SK-N-SH treated with all-trans-retinoic acid at 6 μM for 48 hours (cell line): ENCODE data around the gene OR2B2.

Experiments
- ATAC-seq: fragments of 200-7000 bp; cut with Tn5 transposase; 3 replicates; pipeline ENCODE4 v1.9.1; 2020; ENCODE audit warnings: mild to moderate bottlenecking, moderate library complexity
- ARNTL ChIP-seq: fragments of 450-650 bp; formaldehyde crosslinking; IDR thresholded peaks from 2 replicates; pipeline ENCODE4 v1.5.0; 2020; ENCODE audit warnings: low read depth, mild to moderate bottlenecking, moderate library complexity, borderline replicate concordance
- BACH2 ChIP-seq: fragments of 250-450 bp; sonication (Bioruptor Pico); IDR thresholded peaks from 2 replicates; pipeline ENCODE4 v1.9.0; 2021; ENCODE audit warnings: mild to moderate bottlenecking, borderline replicate concordance
- CREB5 ChIP-seq: fragments of 250-450 bp; sonication (Bioruptor Pico); IDR thresholded peaks from 2 replicates; pipeline ENCODE4 v1.5.1; 2020; ENCODE audit warnings: low read depth, mild to moderate bottlenecking, moderate library complexity
- CSDC2 ChIP-seq: fragments of 250-450 bp; sonication (Bioruptor Pico); IDR thresholded peaks from 2 replicates; pipeline ENCODE4 v1.5.0; 2020; ENCODE audit warnings: mild to moderate bottlenecking, moderate library complexity
- CSRNP3 ChIP-seq: fragments of 250-450 bp; sonication (Bioruptor Pico); IDR thresholded peaks from 2 replicates; pipeline ENCODE4 v1.5.1; 2021; ENCODE audit warnings: mild to moderate bottlenecking, moderate library complexity
- ESRRG ChIP-seq: fragments of 250-450 bp; sonication (Bioruptor Pico); IDR thresholded peaks from 2 replicates; pipeline ENCODE4 v1.6.1; 2021; ENCODE audit warnings: mild to moderate bottlenecking
- GLIS3 ChIP-seq: fragments of 250-450 bp; sonication (Bioruptor Pico); IDR thresholded peaks from 2 replicates; pipeline ENCODE4 v1.5.0; 2020; ENCODE audit warnings: mild to moderate bottlenecking, moderate library complexity
- ISL1 ChIP-seq: fragments of 250-450 bp; sonication (Bioruptor Pico); IDR thresholded peaks from 2 replicates; pipeline ENCODE4 v2.1.2; 2022; ENCODE audit warnings: mild to moderate bottlenecking, moderate library complexity
- PATZ1 ChIP-seq: fragments of 250-450 bp; sonication (Bioruptor Pico); IDR thresholded peaks from 2 replicates; pipeline ENCODE4 v1.8.0; 2020; ENCODE audit warnings: mild to moderate bottlenecking, moderate library complexity, borderline replicate concordance
- POU6F1 ChIP-seq: fragments of 250-450 bp; sonication (Bioruptor Pico); IDR thresholded peaks from 2 replicates; pipeline ENCODE4 v1.8.0; 2021; ENCODE audit warnings: low read depth, mild to moderate bottlenecking, moderate library complexity, borderline replicate concordance
- PPARA ChIP-seq: fragments of 250-450 bp; sonication (Bioruptor Pico); IDR thresholded peaks from 2 replicates; pipeline ENCODE4 v1.5.0; 2020; ENCODE audit warnings: mild to moderate bottlenecking, borderline replicate concordance
- RARB ChIP-seq: fragments of 250-450 bp; sonication (Bioruptor Pico); IDR thresholded peaks from 2 replicates; pipeline ENCODE4 v1.8.0; 2021; ENCODE audit warnings: mild to moderate bottlenecking, moderate library complexity
- SNAI2 ChIP-seq: fragments of 250-450 bp; sonication (Bioruptor Pico); IDR thresholded peaks from 2 replicates; pipeline ENCODE4 v1.5.0; 2020; ENCODE audit warnings: mild to moderate bottlenecking, moderate library complexity
- TCF4 ChIP-seq: fragments of 250-450 bp; sonication (Bioruptor Pico); IDR thresholded peaks from 2 replicates; pipeline ENCODE4 v1.8.0; 2021; ENCODE audit warnings: mild to moderate bottlenecking, moderate library complexity, borderline replicate concordance
- TSHZ2 ChIP-seq: fragments of 250-450 bp; sonication (Bioruptor Pico); IDR thresholded peaks from 2 replicates; pipeline ENCODE4 v1.5.0; 2020; ENCODE audit warnings: mild to moderate bottlenecking, moderate library complexity
- ZC3H10 ChIP-seq: fragments of 250-450 bp; sonication (Bioruptor Pico); IDR thresholded peaks from 2 replicates; pipeline ENCODE4 v1.5.1; 2021; ENCODE audit warnings: mild to moderate bottlenecking, moderate library complexity
- ZFP3 ChIP-seq: fragments of 250-450 bp; sonication (Bioruptor Pico); IDR thresholded peaks from 2 replicates; pipeline ENCODE4 v1.5.0; 2020; ENCODE audit warnings: mild to moderate bottlenecking, moderate library complexity
- ZNF565 ChIP-seq: fragments of 450-650 bp; formaldehyde crosslinking; conservative IDR thresholded peaks from 2 replicates; pipeline ENCODE4 v1.5.0; 2020; ENCODE audit warnings: low read depth, mild to moderate bottlenecking, moderate library complexity
- ZNF70 ChIP-seq: fragments of 450-650 bp; formaldehyde crosslinking; IDR thresholded peaks from 2 replicates; pipeline ENCODE4 v1.5.0; 2020; ENCODE audit warnings: mild to moderate bottlenecking, moderate library complexity
- ZNF8 ChIP-seq: fragments of 450-650 bp; formaldehyde crosslinking; IDR thresholded peaks from 2 replicates; pipeline ENCODE4 v1.5.0; 2020; ENCODE audit warnings: mild to moderate bottlenecking, moderate library complexity

The OR2B2 gene

GRCh38 chr6:27894839-27895762 is 17.1 kb downstream of the OR2B2 start:
- TF ChIP-seq ZFP3 = 0 out of 2 replicates have a peak, but pooled peaks have one; percentile 27
- no peak for TF ChIP-seq CSDC2 (CRISPR knock-in tag)
- peak; percentile 27 for ATAC-seq

GRCh38 chr6:27893836-27894807 is 18.1 kb downstream of the OR2B2 start:
- peak; percentile 39 for ATAC-seq
- TF ChIP-seq ZNF8 (CRISPR knock-in tag) (peak; percentile 40; the same call in 1 of the 2 replicates), CSDC2 (CRISPR knock-in tag) (no peak)

GRCh38 chr6:27893059-27893835 is 18.9 kb downstream of the OR2B2 start:
- peak; percentile 64 for ATAC-seq
- TF ChIP-seq SNAI2 (no peak), PATZ1 (CRISPR knock-in tag) (no peak), BACH2 (no peak)

- ATAC-seq = no peak; the same call in 2 of the 3 replicates
- no peak for TF ChIP-seq RARB (CRISPR knock-in tag)
- no peak for TF ChIP-seq CREB5 (CRISPR knock-in tag)
- TF ChIP-seq ISL1 = no peak
- no peak for TF ChIP-seq ZNF8 (CRISPR knock-in tag)
- no peak for TF ChIP-seq TCF4 (CRISPR knock-in tag)
- TF ChIP-seq SNAI2 = no peak
- TF ChIP-seq GLIS3 (CRISPR knock-in tag) = no peak
- TF ChIP-seq ESRRG (CRISPR knock-in tag) = no peak
- TF ChIP-seq BACH2 = no peak
- no peak for TF ChIP-seq PPARA
- no peak for TF ChIP-seq ZFP3
- TF ChIP-seq POU6F1 (CRISPR knock-in tag) = no peak
- no peak for TF ChIP-seq CSDC2 (CRISPR knock-in tag)
- no peak for TF ChIP-seq ZNF565 (CRISPR knock-in tag)
These were observed 19.5 kb downstream of the OR2B2 start for GRCh38 chr6:27892649-27893058.

GRCh38 chr6:27891320-27891875 is 20.8 kb downstream of the OR2B2 start:
- no peak for ATAC-seq
- no peak for TF ChIP-seq TCF4 (CRISPR knock-in tag)
- no peak for TF ChIP-seq GLIS3 (CRISPR knock-in tag)
- no peak for TF ChIP-seq BACH2
- TF ChIP-seq TSHZ2 (CRISPR knock-in tag) = no peak
- no peak for TF ChIP-seq CSDC2 (CRISPR knock-in tag)
- no peak for TF ChIP-seq RARB (CRISPR knock-in tag)
- no peak for TF ChIP-seq ZC3H10 (CRISPR knock-in tag)
- TF ChIP-seq PPARA = no peak
- TF ChIP-seq ISL1 = no peak
- TF ChIP-seq ESRRG (CRISPR knock-in tag) = no peak
- no peak for TF ChIP-seq ZNF565 (CRISPR knock-in tag)
- TF ChIP-seq ZNF70 (CRISPR knock-in tag) = no peak
- TF ChIP-seq ZNF8 (CRISPR knock-in tag) = no peak
- TF ChIP-seq SNAI2 = no peak
- TF ChIP-seq ZFP3 = no peak
- TF ChIP-seq CSRNP3 (CRISPR knock-in tag) = no peak
- no peak for TF ChIP-seq ARNTL (CRISPR knock-in tag)
